Putamen (tissue), 1 donor: ENCODE data around the gene APOM.

Source experiments
- DNase-seq: peaks from one replicate; pipeline ENCODE4 v3.0.0-alpha.2; 2016; ENCODE audit warnings: low spot score

The APOM gene

GRCh38 chr6:31680226-31681134, 24.8 kb downstream of the APOM start, which contains the start of gene LY6G5C:
Gene LY6G5C (minus strand): TSS chr6:31681067. CDS start chr6:31680373, 694 bp downstream.
- DNase-seq, result peak; percentile 68

GRCh38 chr6:31681135-31681671, 25.5 kb downstream of the APOM start:
- DNase-seq, result no peak

- DNase-seq, result no peak
Measured at GRCh38 chr6:31683591-31683990, 27.9 kb downstream of the APOM start.

GRCh38 chr6:31686483-31686882, 30.8 kb downstream of the APOM start:
- DNase-seq, result no peak

- DNase-seq, result no peak
Measured at GRCh38 chr6:31687321-31687720, 31.6 kb downstream of the APOM start.

GRCh38 chr6:31687860-31688693, 32.4 kb downstream of the APOM start:
- no peak for DNase-seq

- no peak for DNase-seq
Measured at GRCh38 chr6:31689249-31690110, 33.8 kb downstream of the APOM start.

GRCh38 chr6:31690231-31691077, 34.8 kb downstream of the APOM start:
- peak; percentile 45 for DNase-seq

- no peak for DNase-seq
Measured at GRCh38 chr6:31691078-31691463, 35.4 kb downstream of the APOM start.

GRCh38 chr6:31691564-31692108, 35.9 kb downstream of the APOM start:
- no peak for DNase-seq

GRCh38 chr6:31692353-31692752, 36.7 kb downstream of the APOM start:
- peak; percentile 67 for DNase-seq

GRCh38 chr6:31692886-31693285, 37.2 kb downstream of the APOM start:
- DNase-seq, result no peak

GRCh38 chr6:31693535-31693934, 37.8 kb downstream of the APOM start:
- DNase-seq, result no peak

- no peak for DNase-seq
Measured at GRCh38 chr6:31697555-31697954, 41.9 kb downstream of the APOM start.

GRCh38 chr6:31700740-31701401, 45.2 kb downstream of the APOM start:
- DNase-seq, result no peak

GRCh38 chr6:31701666-31702404, 46.1 kb downstream of the APOM start:
- no peak for DNase-seq

GRCh38 chr6:31702405-31702818, 46.7 kb downstream of the APOM start:
- DNase-seq, result no peak

GRCh38 chr6:31702819-31703716, 47.4 kb downstream of the APOM start, which contains the start of gene ABHD16A:
Gene ABHD16A (minus strand): TSS chr6:31703324. CDS start chr6:31703281, 43 bp downstream.
- peak; percentile 99 for DNase-seq
